ENCODE measurements around the gene VPS54.
A peak's percentile ranks its signal among the peaks of the same experiment; 100 is the strongest.

VPS54 gene

GRCh38 chr2:63876311-63876710 is 142.9 kb downstream of the VPS54 start:
- no peak for TF ChIP-seq CTCF (IDR thresholded peaks at IDR 0.05; ENCODE audit: insufficient read depth, low read depth, low read length, missing control alignments)
- no peak overlapping the region for H3K4me3 ChIP-seq (ENCODE audit: low read length)
- DNase-seq (ENCODE audit: low read depth), result no peak

- TF ChIP-seq CTCF (IDR thresholded peaks at IDR 0.05; ENCODE audit: insufficient read depth, low read depth, low read length, missing control alignments), result no peak
- no peak for DNase-seq (ENCODE audit: low read depth)
Measured at GRCh38 chr2:63875559-63876245, 143.5 kb downstream of the VPS54 start.

GRCh38 chr2:63875131-63875527 is 144.1 kb downstream of the VPS54 start:
- no peak overlapping the region for H3K4me3 ChIP-seq (ENCODE audit: low read length)
- peak; percentile 71 for DNase-seq (ENCODE audit: low read depth)
- TF ChIP-seq CTCF (IDR thresholded peaks at IDR 0.05; ENCODE audit: insufficient read depth, low read depth, low read length, missing control alignments), result no peak

More at GRCh38 chr2:63875559-63876245, 143.5 kb downstream of the VPS54 start:
- no peak overlapping the region for H3K4me3 ChIP-seq (ENCODE audit: low read length)

GRCh38 chr2:63874204-63875130 is 144.8 kb downstream of the VPS54 start:
- TF ChIP-seq CTCF (IDR thresholded peaks at IDR 0.05; ENCODE audit: insufficient read depth, low read depth, low read length, missing control alignments), result no peak
- H3K4me3 ChIP-seq (ENCODE audit: low read length), result no peak overlapping the region
- no peak for DNase-seq (ENCODE audit: low read depth)

- no peak for DNase-seq (ENCODE audit: low read depth)
- TF ChIP-seq CTCF (IDR thresholded peaks at IDR 0.05; ENCODE audit: insufficient read depth, low read depth, low read length, missing control alignments), result no peak
- no peak overlapping the region for H3K4me3 ChIP-seq (ENCODE audit: low read length)
Measured at GRCh38 chr2:63872571-63873328, 146.5 kb downstream of the VPS54 start.

- H3K4me3 ChIP-seq (ENCODE audit: low read length), result no peak overlapping the region
- no peak for DNase-seq (ENCODE audit: low read depth)
- TF ChIP-seq CTCF (IDR thresholded peaks at IDR 0.05; ENCODE audit: insufficient read depth, low read depth, low read length, missing control alignments), result no peak
Measured at GRCh38 chr2:63871864-63872263, 147.4 kb downstream of the VPS54 start.
